NB4 (cell line): ENCODE data around the gene P3R3URF.

Experiments
- DNase-seq: peaks from one replicate; pipeline ENCODE4 v3.0.0; 2010; ENCODE audit warnings: low read depth
- H3K4me3 ChIP-seq: one replicate; pipeline ENCODE4 v1.5.1; 2011; ENCODE audit warnings: mild to moderate bottlenecking, low read depth, low read length, moderate library complexity
- MAX ChIP-seq: IDR thresholded peaks from 2 replicates; pipeline ENCODE4 v1.6.1; 2011; ENCODE audit warnings: low read depth, low read length
- MYC ChIP-seq: IDR thresholded peaks from 2 replicates; pipeline ENCODE4 v1.6.1; 2011; ENCODE audit warnings: low read depth, low read length
- POLR2A ChIP-seq: IDR thresholded peaks from 2 replicates; pipeline ENCODE4 v1.6.1; 2011; ENCODE audit warnings: mild to moderate bottlenecking; ENCODE audit not compliant: insufficient read length; ENCODE audit errors: extremely low read depth
- TF ChIP-seq, protein P1 (sequence below): IDR thresholded peaks from one replicate; pipeline ENCODE4 v1.5.1; 2012; ENCODE audit warnings: low read depth, low read length

P3R3URF gene

DNA sequence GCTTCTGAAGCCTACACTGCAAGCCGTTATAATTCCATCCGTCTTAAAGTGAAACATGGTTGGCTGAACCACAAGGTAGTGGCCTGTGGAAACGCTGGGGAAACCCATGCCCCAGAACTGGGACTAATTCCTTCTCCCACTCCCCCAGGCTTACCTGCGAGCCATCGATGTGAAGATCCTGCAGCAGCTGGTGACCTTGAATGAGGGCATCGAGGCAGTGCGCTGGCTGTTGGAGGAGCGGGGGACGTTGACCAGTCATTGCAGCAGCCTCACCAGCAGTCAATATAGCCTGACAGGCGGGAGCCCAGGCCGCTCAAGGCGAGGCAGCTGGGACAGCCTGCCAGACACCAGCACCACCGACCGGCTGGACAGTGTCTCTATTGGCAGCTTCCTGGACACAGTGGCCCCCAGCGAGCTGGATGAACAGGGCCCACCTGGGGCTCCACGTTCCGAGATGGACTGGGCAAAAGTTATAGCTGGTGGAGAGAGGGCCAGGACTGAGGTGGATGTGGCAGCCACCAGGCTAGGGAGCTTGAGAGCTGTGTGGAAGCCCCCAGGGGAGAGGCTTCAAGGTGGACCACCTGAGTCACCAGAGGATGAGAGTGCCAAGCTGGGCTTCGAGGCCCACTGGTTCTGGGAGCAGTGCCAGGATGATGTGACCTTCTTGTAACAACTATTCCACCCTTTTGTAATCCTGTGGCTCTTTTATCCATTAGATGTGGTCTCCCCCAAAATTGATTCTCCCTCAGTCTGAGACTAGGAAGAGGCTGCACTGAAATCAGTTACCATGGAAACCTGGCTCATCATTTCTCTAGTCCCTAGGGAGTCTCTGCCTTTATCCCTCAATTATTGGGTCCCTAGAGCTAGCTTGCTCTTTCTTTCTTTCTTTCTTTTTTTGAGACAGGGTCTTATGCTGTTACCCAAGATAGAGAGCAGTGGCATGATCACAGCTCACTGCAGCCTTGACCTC, 43.5 kb upstream of the P3R3URF start:
- H3K4me3 ChIP-seq = no peak overlapping the region
- DNase-seq = no peak
- TF ChIP-seq MAX = no peak
- no peak for TF ChIP-seq MYC

DNA sequence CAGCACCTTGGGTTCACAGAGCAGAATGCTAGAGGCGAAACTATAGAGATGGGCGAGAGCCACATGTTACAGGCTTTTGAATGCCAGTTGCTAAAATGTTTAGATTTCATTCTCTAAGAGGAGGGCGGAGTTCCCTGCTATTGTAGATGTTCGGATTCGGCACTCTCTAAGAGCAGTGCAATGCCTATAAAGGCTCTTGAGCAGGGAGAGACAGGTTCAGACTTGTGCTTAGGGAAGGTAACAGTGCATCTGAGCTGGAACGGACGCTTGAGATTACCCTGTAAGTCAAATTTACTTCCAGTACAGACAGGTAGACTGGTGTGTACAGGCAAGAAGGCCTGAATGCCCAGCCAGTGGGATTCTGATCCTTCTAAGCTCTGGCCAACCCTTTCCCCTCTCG, 42.2 kb upstream of the P3R3URF start:
- no peak for DNase-seq
- TF ChIP-seq, protein P1, sequence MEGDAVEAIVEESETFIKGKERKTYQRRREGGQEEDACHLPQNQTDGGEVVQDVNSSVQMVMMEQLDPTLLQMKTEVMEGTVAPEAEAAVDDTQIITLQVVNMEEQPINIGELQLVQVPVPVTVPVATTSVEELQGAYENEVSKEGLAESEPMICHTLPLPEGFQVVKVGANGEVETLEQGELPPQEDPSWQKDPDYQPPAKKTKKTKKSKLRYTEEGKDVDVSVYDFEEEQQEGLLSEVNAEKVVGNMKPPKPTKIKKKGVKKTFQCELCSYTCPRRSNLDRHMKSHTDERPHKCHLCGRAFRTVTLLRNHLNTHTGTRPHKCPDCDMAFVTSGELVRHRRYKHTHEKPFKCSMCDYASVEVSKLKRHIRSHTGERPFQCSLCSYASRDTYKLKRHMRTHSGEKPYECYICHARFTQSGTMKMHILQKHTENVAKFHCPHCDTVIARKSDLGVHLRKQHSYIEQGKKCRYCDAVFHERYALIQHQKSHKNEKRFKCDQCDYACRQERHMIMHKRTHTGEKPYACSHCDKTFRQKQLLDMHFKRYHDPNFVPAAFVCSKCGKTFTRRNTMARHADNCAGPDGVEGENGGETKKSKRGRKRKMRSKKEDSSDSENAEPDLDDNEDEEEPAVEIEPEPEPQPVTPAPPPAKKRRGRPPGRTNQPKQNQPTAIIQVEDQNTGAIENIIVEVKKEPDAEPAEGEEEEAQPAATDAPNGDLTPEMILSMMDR = no peak
- TF ChIP-seq MAX (no peak), POLR2A (no peak), MYC (no peak)
- H3K4me3 ChIP-seq = no peak overlapping the region

GRCh38 chr1:46215504-46215903, 39.2 kb upstream of the P3R3URF start:
- TF ChIP-seq, protein P1 = no peak
- TF ChIP-seq POLR2A (no peak), MAX (no peak), MYC (no peak)
- DNase-seq = no peak
- H3K4me3 ChIP-seq = no peak overlapping the region

DNA sequence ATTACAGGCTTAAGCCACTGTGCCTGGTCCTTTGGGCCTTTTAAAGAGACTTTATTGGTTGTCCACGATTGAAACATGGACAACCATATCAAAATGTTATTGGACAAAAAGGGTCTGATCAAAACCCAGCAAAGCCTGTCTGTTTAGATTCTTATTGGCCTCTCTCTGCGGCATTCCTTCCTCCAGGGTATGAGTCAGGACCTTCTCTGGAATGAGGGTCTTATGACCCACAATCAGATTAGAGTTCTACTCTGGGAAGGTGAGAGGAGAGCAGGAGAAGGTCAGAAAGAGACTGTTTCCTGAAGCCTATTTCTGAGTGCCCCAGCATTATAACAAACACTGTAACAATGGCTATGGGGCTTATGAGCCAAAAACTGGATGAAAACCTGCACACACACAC, 34.8 kb upstream of the P3R3URF start:
- no peak overlapping the region for H3K4me3 ChIP-seq
- TF ChIP-seq MYC (no peak), POLR2A (no peak)
- DNase-seq = no peak

- TF ChIP-seq POLR2A (no peak), MAX (no peak), MYC (no peak)
- TF ChIP-seq, protein P1 = no peak
- no peak for DNase-seq
- H3K4me3 ChIP-seq = no peak overlapping the region
Measured at GRCh38 chr1:46210561-46210960, 34.3 kb upstream of the P3R3URF start.

DNA sequence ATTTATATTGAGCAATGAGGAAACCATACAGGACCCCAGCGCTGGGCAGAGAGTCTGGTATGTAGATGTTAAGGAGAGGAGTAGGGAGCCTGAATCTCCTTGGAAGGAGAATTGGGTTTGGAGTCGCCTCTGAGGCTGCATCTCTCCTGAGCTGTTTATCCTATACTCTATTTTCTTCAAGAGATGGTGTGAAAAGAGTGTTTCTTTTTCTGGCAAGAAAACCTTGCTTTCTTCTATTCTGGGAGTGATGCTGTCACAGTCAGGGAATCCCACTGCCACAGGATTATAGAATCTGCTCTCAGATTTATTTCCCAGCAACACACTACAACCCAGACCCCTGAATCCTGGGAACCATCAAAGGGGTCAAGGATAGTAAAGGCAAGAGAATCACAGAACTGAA, 30.1 kb upstream of the P3R3URF start:
- no peak overlapping the region for H3K4me3 ChIP-seq
- no peak for DNase-seq
- TF ChIP-seq MAX = no peak
- TF ChIP-seq POLR2A = no peak
- TF ChIP-seq, protein P1 = no peak
- TF ChIP-seq MYC = no peak
